ENCODE data around the gene ATP6V0A4.
A peak's percentile ranks its signal among the peaks of the same experiment; 100 is the strongest.
"Not testable (repeated sequence)": the region's sequence is repeated elsewhere in the genome, so short reads cannot be mapped to it uniquely, and the experiment has no call there.

Gene ATP6V0A4

GRCh38 chr7:138797715-138798320, at the start of gene ATP6V0A4, which contains the start of gene TMEM213:
Gene ATP6V0A4 (minus strand): TSS chr7:138798196. CDS start chr7:138771247, 26,949 bp downstream.
Gene TMEM213 (plus strand): TSS chr7:138797994. CDS start chr7:138798105, 111 bp downstream.
- DNase-seq = no peak

GRCh38 chr7:138845711-138846110, 47.7 kb upstream of the ATP6V0A4 start:
- DNase-seq = no peak

- no peak for DNase-seq
Measured at GRCh38 chr7:138843632-138844580, 45.9 kb upstream of the ATP6V0A4 start.

GRCh38 chr7:138842111-138842510, 44.1 kb upstream of the ATP6V0A4 start:
- DNase-seq = no peak

- no peak for DNase-seq
Measured at GRCh38 chr7:138838166-138838565, 40.2 kb upstream of the ATP6V0A4 start.

DNA sequence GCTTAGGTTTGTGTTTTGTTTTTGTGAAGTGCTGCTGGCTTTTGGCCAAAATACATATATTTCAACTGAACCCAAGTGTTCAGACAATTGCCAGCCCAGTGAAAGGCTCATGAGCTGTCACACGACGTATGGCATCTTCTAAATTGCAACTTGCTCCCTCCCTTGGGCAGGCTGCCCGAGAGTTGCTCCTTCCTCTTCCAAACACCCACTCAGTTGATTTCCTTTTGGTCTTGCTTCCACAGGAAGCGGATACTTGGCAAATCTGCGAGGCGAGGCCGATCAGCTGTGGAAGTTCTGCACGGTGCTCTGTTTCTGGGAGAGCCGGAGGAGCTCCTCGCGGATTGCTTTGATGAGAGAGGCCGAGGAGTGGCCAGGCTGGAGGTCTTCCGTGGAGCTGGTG, 39.6 kb upstream of the ATP6V0A4 start:
- DNase-seq = peak; percentile 87

- no peak for DNase-seq
Measured at GRCh38 chr7:138835087-138835486, 37.1 kb upstream of the ATP6V0A4 start.

DNA sequence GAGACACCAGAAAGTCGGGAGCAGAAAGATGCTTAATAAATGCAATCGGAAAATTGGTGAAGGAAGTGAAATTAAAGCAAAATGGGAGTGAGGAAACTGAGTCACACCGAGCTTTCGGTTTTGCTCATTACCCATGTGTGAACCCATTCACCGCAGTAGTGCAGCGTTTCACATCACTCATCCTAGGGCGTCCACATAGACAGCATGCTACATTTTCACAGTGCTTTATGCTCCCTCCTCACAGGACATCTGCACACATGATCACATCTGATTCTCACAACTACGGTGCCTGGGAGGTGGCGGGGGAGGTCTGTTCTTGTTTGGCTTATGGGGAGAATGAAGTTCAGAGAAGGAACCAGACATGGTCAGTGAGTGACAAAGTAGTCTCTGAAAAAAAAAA, 36.6 kb upstream of the ATP6V0A4 start:
- no peak for DNase-seq

- no peak for DNase-seq
Measured at GRCh38 chr7:138833596-138833995, 35.6 kb upstream of the ATP6V0A4 start.

GRCh38 chr7:138832966-138833365, 35.0 kb upstream of the ATP6V0A4 start:
- no peak for DNase-seq

DNA sequence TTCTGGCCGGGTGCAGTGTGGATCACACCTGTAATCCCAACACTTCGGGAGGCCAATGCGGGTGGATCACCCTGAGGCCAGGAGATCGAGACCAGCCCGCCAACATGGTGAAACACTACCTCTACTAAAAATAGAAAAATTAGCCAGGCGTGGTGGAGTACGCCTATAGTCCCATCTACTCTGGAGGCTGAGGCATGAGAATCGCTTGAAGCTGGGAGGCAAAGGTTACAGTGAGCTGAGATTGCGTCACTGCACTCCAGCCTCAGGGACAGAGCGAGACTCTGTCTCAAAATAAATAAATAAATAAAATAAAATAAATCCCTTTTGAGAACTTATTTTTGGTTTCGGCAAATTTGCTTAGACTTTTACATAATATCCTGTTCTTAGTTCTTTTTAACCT, 31.3 kb upstream of the ATP6V0A4 start:
- no peak for DNase-seq

DNA sequence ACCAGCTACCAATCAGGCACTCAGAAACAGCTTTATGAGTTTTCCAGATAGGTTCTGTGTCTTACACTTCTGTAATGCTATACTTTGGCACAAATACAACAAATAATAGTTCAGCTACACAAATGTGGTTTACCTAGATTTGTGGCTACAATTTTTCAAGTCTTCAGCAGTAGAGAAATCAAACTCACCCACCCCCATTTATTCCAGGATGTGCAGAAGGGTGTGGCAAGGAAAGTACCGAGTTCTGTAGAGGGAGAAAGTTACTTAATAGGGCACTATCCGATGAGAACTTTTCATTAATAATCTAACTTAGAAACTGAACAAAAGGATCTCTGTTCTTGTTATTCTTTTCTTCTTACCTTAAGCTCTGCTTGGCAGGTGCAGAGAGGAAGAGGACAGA, 30.3 kb upstream of the ATP6V0A4 start:
- DNase-seq = no peak

- no peak for DNase-seq
Measured at GRCh38 chr7:138825049-138825721, 27.2 kb upstream of the ATP6V0A4 start.

GRCh38 chr7:138822867-138823535, 25.0 kb upstream of the ATP6V0A4 start:
- no peak for DNase-seq

DNA sequence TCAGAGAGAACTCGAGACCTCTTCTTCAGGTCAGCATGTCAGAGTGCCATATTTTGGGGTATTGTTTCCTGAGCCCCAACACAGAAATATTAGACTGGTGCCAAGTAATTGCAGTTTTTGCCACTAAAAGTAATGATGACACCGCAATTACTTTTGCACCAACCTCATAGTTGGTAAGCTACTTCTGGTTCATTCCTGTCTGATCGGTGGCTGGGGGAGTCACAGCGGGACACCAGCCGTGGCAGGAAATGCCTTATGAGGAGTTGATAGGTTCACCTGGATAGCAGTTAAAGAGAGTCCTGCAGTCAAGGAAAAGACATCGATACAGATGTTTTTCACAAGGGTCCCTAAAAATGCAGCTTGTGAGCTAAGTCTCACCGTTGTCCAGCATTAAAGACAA, 23.9 kb upstream of the ATP6V0A4 start:
- DNase-seq = no peak

GRCh38 chr7:138819625-138820024, 21.6 kb upstream of the ATP6V0A4 start:
- DNase-seq = no peak

DNA sequence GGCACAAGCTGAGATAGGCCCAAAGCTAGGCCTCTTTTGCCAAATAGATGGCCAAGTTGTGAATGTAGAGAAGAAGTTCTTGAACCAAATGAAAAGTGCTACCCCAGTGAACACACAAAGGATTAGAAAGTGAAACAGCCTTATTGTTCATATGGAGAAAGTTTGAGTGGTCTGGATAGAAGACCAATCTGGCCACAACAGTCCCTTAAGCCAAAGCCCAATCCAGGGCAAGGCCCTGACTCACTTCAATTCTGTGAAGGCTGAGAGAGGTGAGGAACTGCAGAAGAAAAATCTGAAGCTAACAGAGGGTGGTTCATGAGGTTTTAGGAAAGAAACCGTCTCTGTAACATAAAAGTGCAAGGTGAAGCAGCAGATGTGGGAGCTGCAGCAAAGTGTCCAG, 18.7 kb upstream of the ATP6V0A4 start:
- DNase-seq = no peak

GRCh38 chr7:138814816-138815332, 16.9 kb upstream of the ATP6V0A4 start:
- no peak for DNase-seq

GRCh38 chr7:138813945-138814344, 15.9 kb upstream of the ATP6V0A4 start:
- no peak for DNase-seq

- DNase-seq = not testable (repeated sequence)
Measured at GRCh38 chr7:138811327-138811726, 13.3 kb upstream of the ATP6V0A4 start.

GRCh38 chr7:138809346-138809745, 11.3 kb upstream of the ATP6V0A4 start:
- DNase-seq = no peak

DNA sequence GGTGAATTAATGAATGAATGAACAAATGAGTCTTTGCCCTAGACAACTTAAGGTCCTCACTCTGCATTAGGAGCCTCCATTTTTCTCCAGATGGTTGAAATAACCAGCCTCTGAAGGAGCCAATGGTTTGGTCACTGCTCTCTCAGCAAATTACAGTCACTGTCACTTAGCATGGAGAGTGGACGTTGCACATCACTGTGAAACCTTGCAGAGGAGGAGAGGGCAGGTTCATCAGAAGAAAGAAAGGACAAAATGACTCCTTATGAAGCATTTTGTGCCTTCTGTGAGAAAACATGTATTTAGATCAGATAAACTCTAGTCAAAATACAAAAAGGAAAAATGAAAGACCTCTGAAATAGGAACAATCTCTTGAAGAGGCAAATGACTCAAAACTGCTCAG, 6.6 kb upstream of the ATP6V0A4 start:
- no peak for DNase-seq

GRCh38 chr7:138802706-138803105, 4.7 kb upstream of the ATP6V0A4 start:
- no peak for DNase-seq
